GM18861 (cell line): ENCODE measurements around the gene ADGRD1.

Experiments used
- ATAC-seq: cut with Tn5 transposase; IDR thresholded peaks from one replicate; pipeline ENCODE4 v1.9.1; 2021; ENCODE audit not compliant: unreplicated experiment

Gene ADGRD1

GRCh38 chr12:131038159-131038558 lies 84.5 kb downstream of the ADGRD1 start:
- no peak for ATAC-seq

- ATAC-seq = no peak
Measured at GRCh38 chr12:131038961-131039950, 85.5 kb downstream of the ADGRD1 start.

GRCh38 chr12:131040491-131040890 lies 86.8 kb downstream of the ADGRD1 start:
- no peak for ATAC-seq

GRCh38 chr12:131041216-131041967 lies 87.7 kb downstream of the ADGRD1 start:
- no peak for ATAC-seq

- ATAC-seq = no peak
Measured at GRCh38 chr12:131041968-131042833, 88.5 kb downstream of the ADGRD1 start.

- no peak for ATAC-seq
Measured at GRCh38 chr12:131042834-131043245, 89.1 kb downstream of the ADGRD1 start.

GRCh38 chr12:131043401-131043871 lies 89.7 kb downstream of the ADGRD1 start:
- ATAC-seq = no peak

GRCh38 chr12:131044136-131044535 lies 90.4 kb downstream of the ADGRD1 start:
- ATAC-seq = no peak

- ATAC-seq = no peak
Measured at GRCh38 chr12:131044760-131045381, 91.2 kb downstream of the ADGRD1 start.

- ATAC-seq = no peak
Measured at GRCh38 chr12:131045705-131046460, 92.2 kb downstream of the ADGRD1 start.

- ATAC-seq = no peak
Measured at GRCh38 chr12:131046813-131047788, 93.4 kb downstream of the ADGRD1 start.

GRCh38 chr12:131047789-131048610 lies 94.3 kb downstream of the ADGRD1 start:
- ATAC-seq = no peak

- no peak for ATAC-seq
Measured at GRCh38 chr12:131048611-131048990, 94.9 kb downstream of the ADGRD1 start.

GRCh38 chr12:131049002-131049401 lies 95.3 kb downstream of the ADGRD1 start:
- no peak for ATAC-seq

- ATAC-seq = no peak
Measured at GRCh38 chr12:131049549-131050339, 96.0 kb downstream of the ADGRD1 start.

GRCh38 chr12:131050463-131051154 lies 96.9 kb downstream of the ADGRD1 start:
- ATAC-seq = no peak
